Measurements from ENCODE around the gene MAST4.

The MAST4 gene

DNA sequence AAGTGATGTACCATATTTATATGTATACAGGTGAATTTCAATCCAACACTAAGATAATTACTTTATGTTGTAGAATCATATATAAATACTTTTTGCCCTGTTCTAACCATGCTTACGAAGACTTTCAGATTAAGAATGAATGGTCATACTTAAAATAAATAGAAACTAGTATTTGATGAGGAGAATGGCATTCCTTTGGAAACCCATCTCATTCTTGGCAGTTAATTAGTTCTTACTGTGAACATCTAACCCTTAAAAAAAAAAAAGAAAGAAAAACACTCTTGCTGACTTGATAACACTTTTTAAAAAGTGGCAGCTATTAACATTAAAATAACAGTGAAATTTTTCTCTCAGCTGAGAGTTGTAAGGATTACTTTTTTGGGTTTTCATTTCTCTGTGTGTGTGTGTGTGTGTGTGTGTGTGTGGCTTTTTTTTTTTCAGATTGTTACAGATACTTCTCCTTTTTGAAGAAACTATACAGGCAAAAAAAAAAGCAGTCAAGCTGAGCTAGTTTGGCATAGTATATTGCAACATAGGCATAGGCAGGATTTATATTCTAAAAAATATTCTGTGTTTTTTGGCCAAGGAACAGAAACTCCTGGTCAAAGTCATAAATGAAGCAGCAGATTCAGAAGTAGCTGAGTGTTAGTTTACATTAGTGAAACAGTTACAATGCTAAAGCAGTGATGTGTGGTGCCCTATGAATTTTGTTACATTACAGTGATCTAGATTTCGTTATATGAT lies 436.9 kb downstream of the MAST4 start:
- peak; percentile 79 for DNase-seq (ENCODE audit: low read depth)
- H3K4me3 ChIP-seq (ENCODE audit: low read depth, low read length): no peak overlapping the region
- TF ChIP-seq, protein P1, sequence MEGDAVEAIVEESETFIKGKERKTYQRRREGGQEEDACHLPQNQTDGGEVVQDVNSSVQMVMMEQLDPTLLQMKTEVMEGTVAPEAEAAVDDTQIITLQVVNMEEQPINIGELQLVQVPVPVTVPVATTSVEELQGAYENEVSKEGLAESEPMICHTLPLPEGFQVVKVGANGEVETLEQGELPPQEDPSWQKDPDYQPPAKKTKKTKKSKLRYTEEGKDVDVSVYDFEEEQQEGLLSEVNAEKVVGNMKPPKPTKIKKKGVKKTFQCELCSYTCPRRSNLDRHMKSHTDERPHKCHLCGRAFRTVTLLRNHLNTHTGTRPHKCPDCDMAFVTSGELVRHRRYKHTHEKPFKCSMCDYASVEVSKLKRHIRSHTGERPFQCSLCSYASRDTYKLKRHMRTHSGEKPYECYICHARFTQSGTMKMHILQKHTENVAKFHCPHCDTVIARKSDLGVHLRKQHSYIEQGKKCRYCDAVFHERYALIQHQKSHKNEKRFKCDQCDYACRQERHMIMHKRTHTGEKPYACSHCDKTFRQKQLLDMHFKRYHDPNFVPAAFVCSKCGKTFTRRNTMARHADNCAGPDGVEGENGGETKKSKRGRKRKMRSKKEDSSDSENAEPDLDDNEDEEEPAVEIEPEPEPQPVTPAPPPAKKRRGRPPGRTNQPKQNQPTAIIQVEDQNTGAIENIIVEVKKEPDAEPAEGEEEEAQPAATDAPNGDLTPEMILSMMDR (conservative IDR thresholded peaks at IDR 0.05; ENCODE audit: low read depth, low read length): no peak

DNA sequence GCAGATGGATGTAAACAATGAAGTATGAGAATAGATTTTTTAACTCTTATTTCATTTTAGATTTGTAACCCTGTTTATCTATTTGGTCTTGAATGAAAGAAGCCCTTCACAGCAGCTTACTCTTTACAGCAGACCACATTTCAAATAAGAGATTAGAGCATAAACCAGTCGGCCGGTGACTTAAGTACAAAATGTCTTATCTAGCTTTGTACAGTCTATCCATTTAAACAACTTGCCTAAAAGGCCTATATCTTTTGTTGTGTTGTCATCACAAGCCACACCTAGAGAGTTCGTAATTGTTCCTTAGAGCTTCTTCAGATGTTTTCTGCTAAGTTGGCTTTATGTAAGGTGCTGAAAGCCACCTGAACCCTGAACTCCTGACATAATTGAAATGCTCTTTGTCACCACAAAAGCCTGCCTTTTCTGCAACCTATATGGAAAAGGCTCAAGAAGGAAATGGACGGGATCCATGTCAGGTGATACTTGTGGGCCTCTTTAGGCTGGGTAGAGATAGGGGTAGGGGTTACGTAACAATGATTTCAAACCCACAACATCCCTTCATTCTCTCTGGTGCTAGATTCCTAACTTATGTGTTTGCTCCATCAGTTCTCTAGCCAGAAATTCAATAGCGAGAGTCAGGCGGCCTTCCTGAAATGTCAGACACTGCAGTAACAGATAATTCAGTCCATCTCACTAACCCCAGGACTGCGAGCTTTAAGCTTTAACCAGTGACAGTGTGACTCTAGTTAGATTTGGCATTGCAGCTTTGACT lies 437.9 kb downstream of the MAST4 start:
- DNase-seq (ENCODE audit: low read depth): peak; percentile 42
- TF ChIP-seq, protein P1 (conservative IDR thresholded peaks at IDR 0.05; ENCODE audit: low read depth, low read length): no peak
- H3K4me3 ChIP-seq (ENCODE audit: low read depth, low read length): no peak overlapping the region

DNA sequence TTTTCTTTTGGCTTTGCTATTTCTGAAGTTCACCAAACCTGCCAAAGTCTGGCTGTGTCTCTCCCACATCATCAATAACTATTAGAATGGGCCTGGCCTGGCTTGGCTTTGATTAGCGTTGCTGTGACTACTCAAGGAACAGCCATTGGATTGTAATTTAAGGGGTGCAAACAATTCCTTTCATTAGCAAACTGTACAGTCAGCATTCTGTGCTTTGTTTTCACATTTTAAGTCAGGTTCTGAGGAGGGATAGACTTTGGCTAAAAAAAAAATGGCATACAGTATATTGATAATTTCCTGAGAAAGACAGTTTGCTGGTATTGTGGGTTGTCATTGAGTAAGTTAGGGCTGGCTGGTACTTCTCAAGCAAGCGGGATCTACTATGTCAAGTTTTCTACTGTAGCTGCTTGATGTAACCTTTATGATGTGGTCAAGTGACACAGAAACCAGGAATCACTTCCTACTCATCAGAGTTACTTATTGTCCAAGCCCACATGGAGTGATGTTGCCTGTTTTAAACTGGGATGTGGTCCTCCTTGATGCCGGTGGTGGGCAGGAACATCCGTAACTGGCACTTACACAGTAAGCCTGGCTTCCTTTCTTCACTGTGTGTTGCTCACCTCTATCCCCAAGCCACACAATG lies 439.0 kb downstream of the MAST4 start:
- TF ChIP-seq, protein P1 (conservative IDR thresholded peaks at IDR 0.05; ENCODE audit: low read depth, low read length): no peak
- no peak overlapping the region for H3K4me3 ChIP-seq (ENCODE audit: low read depth, low read length)
- DNase-seq (ENCODE audit: low read depth): no peak

DNA sequence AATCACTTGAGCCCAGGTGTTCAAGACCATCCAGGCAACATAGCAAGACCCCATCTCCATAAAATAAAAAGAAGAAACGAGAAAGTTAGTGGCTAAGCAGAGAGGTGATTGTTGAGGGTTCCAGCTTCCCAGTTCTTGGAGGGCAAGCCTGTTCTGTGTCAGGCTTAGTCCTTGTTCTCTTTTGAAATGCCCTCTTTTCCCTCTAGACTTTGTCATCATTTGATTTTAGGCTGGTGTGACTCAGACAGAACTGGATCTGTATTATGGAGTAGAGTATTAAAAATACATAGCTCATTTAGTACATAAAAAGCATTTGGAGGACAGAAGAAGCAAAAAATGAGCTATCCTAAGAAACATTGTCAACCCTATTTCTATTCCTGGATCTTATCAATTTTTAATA lies 441.0 kb downstream of the MAST4 start:
- DNase-seq (ENCODE audit: low read depth): no peak
- TF ChIP-seq, protein P1 (conservative IDR thresholded peaks at IDR 0.05; ENCODE audit: low read depth, low read length): no peak
- no peak overlapping the region for H3K4me3 ChIP-seq (ENCODE audit: low read depth, low read length)

DNA sequence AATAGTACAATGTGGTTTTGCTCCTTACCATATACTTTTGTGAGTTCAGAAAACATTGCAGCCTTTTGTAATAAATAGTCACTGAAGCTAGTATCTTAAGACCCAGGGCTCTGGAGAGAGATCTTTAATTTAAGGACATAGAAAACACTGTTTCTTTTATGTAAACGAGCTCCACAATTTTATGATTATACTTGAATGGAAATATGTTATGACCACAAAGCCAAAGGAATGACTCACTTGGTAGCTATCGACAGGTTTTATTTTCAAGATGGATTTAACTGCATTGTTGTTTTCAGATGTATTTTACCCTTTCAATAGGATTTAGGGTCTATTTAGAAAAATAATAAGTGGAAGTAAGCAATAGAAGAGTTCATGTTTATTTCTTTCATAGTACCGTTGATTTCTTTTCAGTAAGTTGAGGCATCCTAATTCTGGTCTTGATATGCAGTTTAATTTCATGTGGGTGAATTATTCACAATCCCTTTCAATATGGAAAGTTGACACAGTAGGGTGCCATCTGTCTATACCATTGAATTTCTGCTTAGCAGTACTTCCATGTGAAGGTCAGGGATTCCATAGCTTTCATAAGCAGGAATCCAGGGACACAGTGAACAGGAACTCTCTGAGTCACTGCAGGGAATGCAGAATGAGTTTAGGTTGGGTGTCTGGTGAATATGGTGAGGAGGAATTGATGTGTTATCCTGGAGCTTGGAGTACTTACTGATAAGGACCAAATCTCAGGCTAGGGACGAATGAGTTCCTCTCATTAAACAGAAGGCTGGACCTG lies 442.8 kb downstream of the MAST4 start:
- no peak overlapping the region for H3K4me3 ChIP-seq (ENCODE audit: low read depth, low read length)
- TF ChIP-seq, protein P1 (conservative IDR thresholded peaks at IDR 0.05; ENCODE audit: low read depth, low read length): no peak
- DNase-seq (ENCODE audit: low read depth): peak; percentile 72

DNA sequence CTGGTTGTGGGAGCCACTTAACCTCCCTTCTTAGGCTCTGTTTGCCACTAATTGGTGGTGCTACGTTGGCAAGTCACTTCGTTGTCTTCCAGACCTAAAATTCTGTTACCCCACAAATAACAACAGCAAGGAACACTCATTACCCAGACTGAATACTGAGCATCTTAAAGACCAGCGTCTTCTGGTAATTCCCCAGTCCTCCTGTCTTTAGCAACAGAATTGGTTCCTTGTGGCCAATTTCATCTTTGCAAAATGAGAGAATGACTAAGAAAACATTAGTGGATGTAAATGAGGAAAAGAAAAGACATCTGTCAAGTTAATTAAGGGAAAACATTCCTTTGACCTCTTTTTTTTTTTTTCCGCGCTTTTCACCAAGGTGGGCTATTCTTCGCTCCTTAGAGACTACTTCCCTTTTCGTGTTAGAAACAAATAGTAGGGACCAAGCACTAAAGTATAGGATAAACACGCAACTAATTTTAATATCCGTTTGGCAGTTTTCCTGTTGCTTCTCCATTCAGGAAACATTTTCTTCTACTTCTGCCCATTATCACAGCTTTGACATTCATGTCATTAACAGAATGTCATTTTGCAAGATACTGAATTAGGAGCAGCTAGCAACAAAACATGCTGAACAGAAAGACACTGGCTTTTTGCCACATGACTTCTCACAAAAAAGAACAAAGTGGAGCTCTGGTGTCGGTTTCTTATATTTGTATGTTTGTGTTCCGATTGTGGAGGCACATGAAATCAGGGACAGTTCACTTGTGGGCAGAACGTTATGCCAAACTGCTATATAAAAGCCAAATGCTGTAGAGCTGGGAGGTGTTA lies 446.2 kb downstream of the MAST4 start:
- no peak overlapping the region for H3K4me3 ChIP-seq (ENCODE audit: low read depth, low read length)
- TF ChIP-seq, protein P1 (conservative IDR thresholded peaks at IDR 0.05; ENCODE audit: low read depth, low read length): no peak
- no peak for DNase-seq (ENCODE audit: low read depth)

Measured in choroid plexus epithelial cell (primary cell).